ENCODE results near the gene RNF138.

RNF138 gene

DNA sequence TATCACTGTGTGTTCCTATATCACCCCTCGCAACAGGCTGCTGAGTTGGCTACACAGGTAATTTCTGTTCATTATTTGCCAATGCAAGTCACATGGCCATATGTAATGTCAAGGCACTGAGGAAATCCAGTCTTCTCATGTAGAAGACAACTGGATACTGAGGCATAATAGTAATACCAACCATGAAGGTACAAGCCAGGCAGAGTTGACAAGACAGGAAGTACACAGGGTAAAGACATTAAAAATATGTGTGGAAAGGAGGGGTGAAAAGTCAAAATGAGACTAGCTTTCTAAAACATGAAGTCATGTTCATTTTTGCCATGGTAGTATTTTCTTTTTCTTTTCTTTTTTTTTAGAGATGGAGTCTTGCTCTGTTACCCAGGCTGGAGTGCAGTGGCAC, 17.5 kb upstream of the RNF138 start:
- Histone ChIP-seq H3F3A (ENCODE audit: insufficient read depth) (no peaks in the 10 kb centered on the region), H3K9me2 (replicated peaks; ENCODE audit: insufficient read depth, low read length) (no peaks in the 10 kb centered on the region), H3K9ac (ENCODE audit: low read length) (no peak overlapping the region), H3K27ac (ENCODE audit: low read depth, low read length) (no peak overlapping the region), H3K79me2 (ENCODE audit: insufficient read depth, low read length) (no peaks in the 10 kb centered on the region), H3K27me3 (ENCODE audit: low read length) (no peaks in the 10 kb centered on the region), H3K36me3 (ENCODE audit: low read length) (no peaks in the 10 kb centered on the region), H2AFZ (ENCODE audit: low read depth, low read length, severe bottlenecking) (no peak overlapping the region), H3K9me3 (ENCODE audit: insufficient read depth, low read length) (no peaks in the 10 kb centered on the region), H3K4me3 (ENCODE audit: insufficient read depth, low read length, poor library complexity, severe bottlenecking) (no peak overlapping the region), H4K20me1 (ENCODE audit: low read depth, low read length) (no peaks in the 10 kb centered on the region), H3K4me2 (ENCODE audit: low read depth, low read length, poor library complexity, severe bottlenecking) (no peak overlapping the region)
- TF ChIP-seq, protein P1, sequence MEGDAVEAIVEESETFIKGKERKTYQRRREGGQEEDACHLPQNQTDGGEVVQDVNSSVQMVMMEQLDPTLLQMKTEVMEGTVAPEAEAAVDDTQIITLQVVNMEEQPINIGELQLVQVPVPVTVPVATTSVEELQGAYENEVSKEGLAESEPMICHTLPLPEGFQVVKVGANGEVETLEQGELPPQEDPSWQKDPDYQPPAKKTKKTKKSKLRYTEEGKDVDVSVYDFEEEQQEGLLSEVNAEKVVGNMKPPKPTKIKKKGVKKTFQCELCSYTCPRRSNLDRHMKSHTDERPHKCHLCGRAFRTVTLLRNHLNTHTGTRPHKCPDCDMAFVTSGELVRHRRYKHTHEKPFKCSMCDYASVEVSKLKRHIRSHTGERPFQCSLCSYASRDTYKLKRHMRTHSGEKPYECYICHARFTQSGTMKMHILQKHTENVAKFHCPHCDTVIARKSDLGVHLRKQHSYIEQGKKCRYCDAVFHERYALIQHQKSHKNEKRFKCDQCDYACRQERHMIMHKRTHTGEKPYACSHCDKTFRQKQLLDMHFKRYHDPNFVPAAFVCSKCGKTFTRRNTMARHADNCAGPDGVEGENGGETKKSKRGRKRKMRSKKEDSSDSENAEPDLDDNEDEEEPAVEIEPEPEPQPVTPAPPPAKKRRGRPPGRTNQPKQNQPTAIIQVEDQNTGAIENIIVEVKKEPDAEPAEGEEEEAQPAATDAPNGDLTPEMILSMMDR (IDR thresholded peaks at IDR 0.05; ENCODE audit: insufficient read depth, low read length, poor library complexity, severe bottlenecking) = no peak
- TF ChIP-seq EZH2phosphoT487 (conservative IDR thresholded peaks at IDR 0.05; ENCODE audit: low read length) = no peak

DNA sequence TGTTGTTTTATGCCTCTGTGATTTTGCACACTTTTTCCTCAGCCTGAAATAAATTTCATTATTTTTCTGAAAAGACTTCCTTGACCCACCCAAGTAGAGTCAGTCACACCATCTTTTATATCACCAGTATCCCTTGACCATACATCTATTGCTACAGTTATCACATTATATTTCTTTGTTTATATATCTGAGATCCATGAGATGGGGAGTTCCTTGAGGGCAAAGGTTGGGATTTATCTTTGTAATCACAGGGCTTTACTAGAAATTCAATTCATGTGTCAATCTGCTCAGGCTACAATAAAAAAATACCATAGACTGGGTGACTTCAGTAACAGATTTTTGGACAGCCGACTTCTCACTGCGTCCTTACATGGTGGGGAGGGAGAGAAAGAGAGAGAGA, 12.8 kb upstream of the RNF138 start:
- H3K36me3 ChIP-seq (ENCODE audit: low read length) = no peaks in the 10 kb centered on the region
- H3K9me2 ChIP-seq (replicated peaks; ENCODE audit: insufficient read depth, low read length) = no peaks in the 10 kb centered on the region
- H3K27me3 ChIP-seq (ENCODE audit: low read length) = no peaks in the 10 kb centered on the region
- H2AFZ ChIP-seq (ENCODE audit: low read depth, low read length, severe bottlenecking) = no peak overlapping the region
- H3F3A ChIP-seq (ENCODE audit: insufficient read depth) = no peaks in the 10 kb centered on the region
- H3K4me2 ChIP-seq (ENCODE audit: low read depth, low read length, poor library complexity, severe bottlenecking) = no peak overlapping the region
- H4K20me1 ChIP-seq (ENCODE audit: low read depth, low read length) = no peaks in the 10 kb centered on the region
- no peak overlapping the region for H3K9ac ChIP-seq (ENCODE audit: low read length)
- TF ChIP-seq, protein P1 (IDR thresholded peaks at IDR 0.05; ENCODE audit: insufficient read depth, low read length, poor library complexity, severe bottlenecking) = no peak
- TF ChIP-seq EZH2phosphoT487 (conservative IDR thresholded peaks at IDR 0.05; ENCODE audit: low read length) = no peak
- H3K27ac ChIP-seq (ENCODE audit: low read depth, low read length) = no peak overlapping the region
- H3K9me3 ChIP-seq (ENCODE audit: insufficient read depth, low read length) = no peaks in the 10 kb centered on the region
- H3K79me2 ChIP-seq (ENCODE audit: insufficient read depth, low read length) = no peaks in the 10 kb centered on the region
- H3K4me3 ChIP-seq (ENCODE audit: insufficient read depth, low read length, poor library complexity, severe bottlenecking) = no peak overlapping the region

DNA sequence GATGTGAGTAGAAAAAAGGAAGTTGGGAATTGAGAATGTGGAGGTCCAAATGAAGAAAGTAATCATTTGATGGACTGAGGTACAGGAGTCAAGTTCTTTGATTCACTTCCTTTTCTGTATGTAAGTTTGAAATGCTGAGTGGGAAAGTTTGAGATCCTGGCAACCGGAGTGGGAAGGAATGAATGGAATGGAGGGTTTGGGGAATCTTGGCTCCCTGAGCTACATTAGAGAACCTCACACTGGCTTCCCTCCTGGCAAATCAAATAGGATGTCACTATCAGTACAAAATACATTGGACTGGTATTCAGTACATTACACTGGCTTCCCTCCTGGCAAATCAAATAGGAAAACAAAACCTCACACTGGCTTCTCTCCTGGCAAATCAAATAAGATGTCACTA, 9.8 kb upstream of the RNF138 start:
- no peaks in the 10 kb centered on the region for H4K20me1 ChIP-seq (ENCODE audit: low read depth, low read length)
- no peaks in the 10 kb centered on the region for H3K27me3 ChIP-seq (ENCODE audit: low read length)
- no peak for TF ChIP-seq EZH2phosphoT487 (conservative IDR thresholded peaks at IDR 0.05; ENCODE audit: low read length)
- TF ChIP-seq, protein P1 (IDR thresholded peaks at IDR 0.05; ENCODE audit: insufficient read depth, low read length, poor library complexity, severe bottlenecking) = no peak
- H2AFZ ChIP-seq (ENCODE audit: low read depth, low read length, severe bottlenecking) = no peak overlapping the region
- H3K27ac ChIP-seq (ENCODE audit: low read depth, low read length) = no peak overlapping the region
- H3F3A ChIP-seq (ENCODE audit: insufficient read depth) = no peaks in the 10 kb centered on the region
- H3K79me2 ChIP-seq (ENCODE audit: insufficient read depth, low read length) = no peaks in the 10 kb centered on the region
- H3K4me3 ChIP-seq (ENCODE audit: insufficient read depth, low read length, poor library complexity, severe bottlenecking) = no peak overlapping the region
- no peaks in the 10 kb centered on the region for H3K9me2 ChIP-seq (replicated peaks; ENCODE audit: insufficient read depth, low read length)
- H3K9me3 ChIP-seq (ENCODE audit: insufficient read depth, low read length) = no peaks in the 10 kb centered on the region
- no peak overlapping the region for H3K4me2 ChIP-seq (ENCODE audit: low read depth, low read length, poor library complexity, severe bottlenecking)
- H3K9ac ChIP-seq (ENCODE audit: low read length) = no peak overlapping the region
- no peaks in the 10 kb centered on the region for H3K36me3 ChIP-seq (ENCODE audit: low read length)

Measured in SU-DHL-6 (cell line).